B cell (primary cell): ENCODE measurements around the gene LAMB1. TPM values are rescaled to one million over a fixed set of nuclear protein-coding genes. Genes with fewer than 3 reads are reported as not detected.

Experiments used
- ATAC-seq: fragments of 200-7000 bp; cut with Tn5 transposase; one replicate; pipeline ENCODE4 v1.10.0; 2021; ENCODE audit warnings: low read depth, mild to moderate bottlenecking, moderate number of reproducible peaks, moderate library complexity
- CTCF ChIA-PET: fragments of 350-600 bp; sonication (Branson Sonifier 250); formaldehyde crosslinking; loops from one replicate; lab custom pipeline; 2021; ENCODE audit warnings: antibody characterized with exemption, inconsistent platforms; lab: Charles Lee
- POLR2A ChIA-PET: fragments of 350-600 bp; sonication (Branson Sonifier 250); formaldehyde crosslinking; loops from one replicate; lab custom pipeline; 2021; ENCODE audit warnings: antibody characterized with exemption; lab: Charles Lee
- DNase-seq: peaks from one replicate; pipeline ENCODE4 v3.0.0; 2013
- H2AFZ ChIP-seq: 2 replicates; pipeline ENCODE4 v1.6.1; 2012; ENCODE audit warnings: mild to moderate bottlenecking, low read depth, low read length; ENCODE audit not compliant: insufficient read depth, poor library complexity, severe bottlenecking
- H3K27ac ChIP-seq, 2 donors: 1 replicate in 1 of 2; 2 replicates in 1 of 2; pipeline ENCODE4 v1.5.1; 2012 to 2013; ENCODE audit warnings: low read length in 2 of 2, mild to moderate bottlenecking in 2 of 2, moderate library complexity in 1 of 2
- H3K27me3 ChIP-seq, 4 experiments: fragments of 200-600 bp in 1 of 4; sonication (generic) in 1 of 4; replicated peaks in 1 of 4; 1 replicate in 2 of 4; 2 replicates in 2 of 4; pipeline versions ENCODE4 v1.6.1 to v1.7.0; 2013 to 2016; ENCODE audit warnings: low read length in 3 of 4, mild to moderate bottlenecking in 2 of 4, mixed read lengths in 1 of 4, moderate library complexity in 1 of 4; ENCODE audit not compliant: insufficient read depth in 4 of 4, control insufficient read depth in 3 of 4; ENCODE audit errors: control extremely low read depth in 1 of 4
- H3K36me3 ChIP-seq, 2 experiments: replicated peaks in 1 of 2; 1 replicate in 1 of 2; 2 replicates in 1 of 2; pipeline versions ENCODE4 v1.6.1 to v1.7.1; 2013; ENCODE audit warnings: low read length in 1 of 2; ENCODE audit not compliant: insufficient read depth in 2 of 2, control insufficient read depth in 1 of 2; ENCODE audit errors: control extremely low read depth in 1 of 2, extremely low read depth in 1 of 2
- H3K4me1 ChIP-seq, 2 donors: fragments of 200-600 bp in 1 of 2; sonication (generic) in 1 of 2; 1 replicate in 1 of 2; 2 replicates in 1 of 2; pipeline versions ENCODE4 v1.5.1 to v1.6.1; 2013 to 2017; ENCODE audit warnings: low read length in 2 of 2; ENCODE audit not compliant: control insufficient read depth in 2 of 2, insufficient read depth in 2 of 2
- H3K4me2 ChIP-seq: replicated peaks from 2 replicates; pipeline ENCODE3; 2012; ENCODE audit warnings: mild to moderate bottlenecking, low read depth, low read length; ENCODE audit not compliant: poor library complexity, severe bottlenecking
- H3K4me3 ChIP-seq, 5 experiments: fragments of 200-600 bp in 1 of 5; sonication (generic) in 1 of 5; 1 replicate in 3 of 5; 2 replicates in 2 of 5; pipeline versions ENCODE4 v1.5.1 to v1.7.0; 2011 to 2016; ENCODE audit warnings: low read length in 4 of 5, mild to moderate bottlenecking in 4 of 5, low read depth in 2 of 5, control low read depth in 1 of 5, moderate library complexity in 1 of 5; ENCODE audit not compliant: insufficient read depth in 1 of 5; ENCODE audit errors: control extremely low read depth in 1 of 5, extremely low read depth in 1 of 5
- H3K79me2 ChIP-seq: fragments of 200-600 bp; sonication (generic); one replicate; pipeline ENCODE4 v1.6.0; 2016; ENCODE audit warnings: low read length; ENCODE audit not compliant: control insufficient read depth, insufficient read depth
- H3K9ac ChIP-seq: fragments of 200-600 bp; sonication (generic); 2 replicates; pipeline ENCODE4 v1.6.1; 2017; ENCODE audit warnings: mild to moderate bottlenecking, low read length, moderate library complexity
- H3K9me3 ChIP-seq, 3 donors: one replicate each; pipeline versions ENCODE4 v1.6.1 to v1.7.1; 2013; ENCODE audit warnings: low read length in 2 of 3; ENCODE audit not compliant: control insufficient read depth in 2 of 3, insufficient read depth in 1 of 3; ENCODE audit errors: control extremely low read depth in 1 of 3
- H4K20me1 ChIP-seq: 2 replicates; pipeline ENCODE4 v1.6.0; 2012; ENCODE audit warnings: mild to moderate bottlenecking, low read length; ENCODE audit not compliant: insufficient read depth, control insufficient read depth, poor library complexity, severe bottlenecking
- H3K27ac Mint-ChIP-seq: one replicate; pipeline ENCODE4 v1.8.0; 2021; ENCODE audit warnings: mixed read lengths
- H3K27me3 Mint-ChIP-seq: one replicate; pipeline ENCODE4 v1.8.0; 2021; ENCODE audit warnings: mixed read lengths
- H3K4me1 Mint-ChIP-seq: one replicate; pipeline ENCODE4 v1.8.0; 2021; ENCODE audit warnings: mixed read lengths
- H3K4me3 Mint-ChIP-seq: one replicate; pipeline ENCODE4 v1.8.0; 2021; ENCODE audit warnings: mixed read lengths
- H3K9me3 Mint-ChIP-seq: one replicate; pipeline ENCODE4 v1.8.0; 2022; ENCODE audit warnings: mixed read lengths; ENCODE audit not compliant: insufficient read depth
- EZH2 ChIP-seq: IDR thresholded peaks from 2 replicates; pipeline ENCODE4 v1.6.1; 2012; ENCODE audit warnings: borderline replicate concordance, low read depth, mild to moderate bottlenecking, moderate library complexity, low read length; ENCODE audit not compliant: insufficient read depth, poor library complexity, severe bottlenecking
- WGBS: methylation state at CpG from one replicate; pipeline ENCODE4 v1.1.5; 2013; ENCODE audit warnings: missing lambda C conversion rate; ENCODE audit not compliant: insufficient coverage; 5-methylcytosine and 5-hydroxymethylcytosine counted together
- intact Hi-C: fragments of 100-400 bp; cut with micrococcal nuclease; formaldehyde crosslinking; loops from one replicate; pipeline ENCODE4 v1.10.0; 2022
- polyA plus RNA-seq: library from polyadenylated mRNA; depleted of rRNA; stranded (reverse); fragments of >200 nt; gene quantifications from 2 replicates; pipeline ENCODE4 v1.2.3, GENCODE V29; 2012
- total RNA-seq, 2 donors: library from RNA; stranded (reverse); fragments of 120-200 nt in 1 of 2; gene quantifications; 1 replicate in 1 of 2; 2 replicates in 1 of 2; pipeline versions ENCODE4 v1.2.3 to v1.2.4, GENCODE V29; 2013 to 2022
- TF ChIP-seq, protein P1 (sequence below): fragments of 200-600 bp; IDR thresholded peaks from one replicate; pipeline ENCODE4 v1.8.0; 2022; ENCODE audit warnings: antibody characterized with exemption, mild to moderate bottlenecking

LAMB1 gene
- total and polyA plus RNA-seq, 2 donors (not counting 1 experiment from before 2014, with no cell fraction given) = not detected

DNA sequence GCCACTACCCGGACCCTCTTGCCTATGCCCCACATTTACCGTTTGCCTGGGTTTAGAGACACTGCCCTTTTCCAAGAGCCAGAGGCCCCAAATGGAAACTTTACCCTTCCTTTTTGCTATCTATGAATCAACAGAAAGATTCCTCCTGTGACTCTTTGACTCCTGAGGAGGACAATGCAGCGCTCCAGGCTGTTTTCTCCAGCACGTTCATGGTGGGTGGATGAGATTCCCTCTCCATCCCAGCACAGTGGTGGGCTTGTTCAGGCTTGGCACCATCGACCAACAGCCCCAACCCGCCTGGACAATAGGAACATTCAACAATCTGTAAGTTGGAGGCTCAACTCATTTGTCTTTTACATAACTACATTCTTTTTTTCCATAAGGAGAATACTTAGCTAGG lies 56.1 kb downstream of the LAMB1 start:
- Histone ChIP-seq H2AFZ (no peak overlapping the region), H3K9me3 (no peaks in the 10 kb centered on the region), H3K27ac (no peak overlapping the region), H3K27me3 (no peaks in the 10 kb centered on the region), H4K20me1 (no peaks in the 10 kb centered on the region), H3K4me3 (no peak overlapping the region), H3K9ac (no peak overlapping the region), H3K79me2 (no peaks in the 10 kb centered on the region), H3K36me3 (no peaks in the 10 kb centered on the region), H3K4me2 (no peak overlapping the region), H3K4me1 (no peaks in the 10 kb centered on the region)
- H3K4me1 Mint-ChIP-seq = no peaks in the 10 kb centered on the region
- 97% methylated on average over 4 of the region's 6 CpGs for WGBS
- ChIA-PET POLR2A (no interaction called here), CTCF (no interaction called here)
- H3K27ac Mint-ChIP-seq = no peak overlapping the region
- no peak overlapping the region for H3K4me3 Mint-ChIP-seq
- intact Hi-C loops = no loop called here
- ATAC-seq = no peak
- H3K9me3 Mint-ChIP-seq = no peaks in the 10 kb centered on the region
- H3K27me3 Mint-ChIP-seq = peaks cover 5% of the 10 kb centered on the region
- TF ChIP-seq EZH2 = no peak
- TF ChIP-seq, protein P1, sequence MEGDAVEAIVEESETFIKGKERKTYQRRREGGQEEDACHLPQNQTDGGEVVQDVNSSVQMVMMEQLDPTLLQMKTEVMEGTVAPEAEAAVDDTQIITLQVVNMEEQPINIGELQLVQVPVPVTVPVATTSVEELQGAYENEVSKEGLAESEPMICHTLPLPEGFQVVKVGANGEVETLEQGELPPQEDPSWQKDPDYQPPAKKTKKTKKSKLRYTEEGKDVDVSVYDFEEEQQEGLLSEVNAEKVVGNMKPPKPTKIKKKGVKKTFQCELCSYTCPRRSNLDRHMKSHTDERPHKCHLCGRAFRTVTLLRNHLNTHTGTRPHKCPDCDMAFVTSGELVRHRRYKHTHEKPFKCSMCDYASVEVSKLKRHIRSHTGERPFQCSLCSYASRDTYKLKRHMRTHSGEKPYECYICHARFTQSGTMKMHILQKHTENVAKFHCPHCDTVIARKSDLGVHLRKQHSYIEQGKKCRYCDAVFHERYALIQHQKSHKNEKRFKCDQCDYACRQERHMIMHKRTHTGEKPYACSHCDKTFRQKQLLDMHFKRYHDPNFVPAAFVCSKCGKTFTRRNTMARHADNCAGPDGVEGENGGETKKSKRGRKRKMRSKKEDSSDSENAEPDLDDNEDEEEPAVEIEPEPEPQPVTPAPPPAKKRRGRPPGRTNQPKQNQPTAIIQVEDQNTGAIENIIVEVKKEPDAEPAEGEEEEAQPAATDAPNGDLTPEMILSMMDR = no peak
- no peak for DNase-seq

DNA sequence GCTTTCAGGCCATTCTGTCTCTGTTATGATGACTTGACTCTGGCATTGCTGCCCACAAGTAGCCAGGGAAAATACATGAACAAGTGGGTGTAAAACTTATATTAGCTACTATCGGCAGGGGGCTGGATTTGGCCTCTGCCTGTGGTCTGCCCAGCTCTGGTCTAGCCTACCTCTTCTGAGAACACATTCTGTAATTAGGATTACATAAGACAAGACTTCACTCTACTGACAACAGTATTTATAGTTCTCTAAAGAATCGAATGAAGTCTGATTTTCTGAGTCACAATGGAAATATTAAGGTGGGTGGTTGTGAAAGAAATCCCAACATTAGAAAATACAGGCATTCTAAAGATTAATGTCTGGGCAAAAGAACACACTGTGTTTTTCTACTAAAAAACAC lies 56.5 kb downstream of the LAMB1 start:
- Histone ChIP-seq H3K4me1 (no peaks in the 10 kb centered on the region), H4K20me1 (no peaks in the 10 kb centered on the region), H3K79me2 (no peaks in the 10 kb centered on the region), H3K4me2 (no peak overlapping the region), H3K36me3 (no peaks in the 10 kb centered on the region), H3K27me3 (no peaks in the 10 kb centered on the region), H3K9me3 (no peaks in the 10 kb centered on the region), H3K27ac (no peak overlapping the region), H3K9ac (no peak overlapping the region), H2AFZ (no peak overlapping the region), H3K4me3 (no peak overlapping the region)
- Mint-ChIP-seq H3K9me3 (no peaks in the 10 kb centered on the region), H3K27me3 (peaks cover 5% of the 10 kb centered on the region), H3K4me3 (no peak overlapping the region), H3K4me1 (no peaks in the 10 kb centered on the region), H3K27ac (no peak overlapping the region)
- ChIA-PET POLR2A (no interaction called here), CTCF (no interaction called here)
- no CpG with 5 or more reads among the region's 2 CpGs for WGBS
- TF ChIP-seq, protein P1 = no peak
- TF ChIP-seq EZH2 = no peak
- ATAC-seq = no peak
- no peak for DNase-seq
- intact Hi-C loops = no loop called here
